Measurements from ENCODE around the gene PGAP6. TPM values are rescaled to one million over a fixed set of nuclear protein-coding genes. Genes with fewer than 3 reads are reported as not detected.
A peak's percentile ranks its signal among the peaks of the same experiment; 100 is the strongest.
"Not testable (repeated sequence)": the region's sequence is repeated elsewhere in the genome, so short reads cannot be mapped to it uniquely, and the experiment has no call there.

The PGAP6 gene
- polyA plus RNA-seq, 4 donors = 48.1 to 76.6 (median 64.9) TPM

- FAIRE-seq; H3K4me1 ChIP-seq (ENCODE audit: control insufficient read depth in 3 of 3, insufficient read depth in 2 of 3, low read depth in 1 of 3, low read length in 2 of 3); H3K27ac ChIP-seq (ENCODE audit: low read depth in 1 of 3, low read length in 2 of 3); H3K4me3 ChIP-seq (ENCODE audit: low read depth in 1 of 3, low read length in 3 of 3); DNase-seq; H3K27me3 ChIP-seq (ENCODE audit: control insufficient read depth in 3 of 3, insufficient read depth in 3 of 3, low read length in 3 of 3); H3K9me3 ChIP-seq (ENCODE audit: control insufficient read depth in 2 of 2, insufficient read depth in 1 of 2, low read depth in 1 of 2, low read length in 1 of 2): not testable (repeated sequence)
- WGBS, 3 donors = 68 to 90% (median 70%) methylated on average over 4 to 24 of the region's 24 CpGs
- peaks cover 0 to 20% (median 1%) of the 10 kb centered on the region in 3 donors for H3K36me3 ChIP-seq (ENCODE audit: control insufficient read depth in 3 of 3, insufficient read depth in 2 of 3, low read depth in 1 of 3, low read length in 3 of 3)
Observed at GRCh38 chr16:362702-362999, 19.1 kb downstream of the PGAP6 start.

- no peak overlapping the region for H3K4me3 ChIP-seq (ENCODE audit: low read depth in 1 of 3, low read length in 3 of 3)
- H3K27me3 ChIP-seq (ENCODE audit: control insufficient read depth in 3 of 3, insufficient read depth in 3 of 3, low read length in 3 of 3) = peaks cover 0 to 10% (median 0%) of the 10 kb centered on the region in 3 donors
- H3K36me3 ChIP-seq (ENCODE audit: control insufficient read depth in 3 of 3, insufficient read depth in 2 of 3, low read depth in 1 of 3, low read length in 3 of 3) = peaks cover 0 to 14% (median 0%) of the 10 kb centered on the region in 3 donors
- DNase-seq (peak; percentile 80 to 84), FAIRE-seq (no peak)
- WGBS, 3 donors = 12 to 32% (median 27%) methylated on average over 26 to 30 of the region's 30 CpGs
- no peaks in the 10 kb centered on the region for H3K9me3 ChIP-seq (ENCODE audit: control insufficient read depth in 2 of 2, insufficient read depth in 1 of 2, low read depth in 1 of 2, low read length in 1 of 2)
- H3K27ac ChIP-seq (ENCODE audit: low read depth in 1 of 3, low read length in 2 of 3) = no peak overlapping the region
- H3K4me1 ChIP-seq (ENCODE audit: control insufficient read depth in 3 of 3, insufficient read depth in 2 of 3, low read depth in 1 of 3, low read length in 2 of 3) = peaks cover 0 to 6% (median 0%) of the 10 kb centered on the region in 3 donors
Observed at GRCh38 chr16:361872-362701, 19.7 kb downstream of the PGAP6 start.

GRCh38 chr16:361341-361871 lies 20.4 kb downstream of the PGAP6 start:
- 78 to 89% (median 88%) methylated on average over 24 to 30 of the region's 30 CpGs for WGBS, 3 donors
- Histone ChIP-seq H3K4me3 (ENCODE audit: low read depth in 1 of 3, low read length in 3 of 3) (no peak overlapping the region), H3K27ac (ENCODE audit: low read depth in 1 of 3, low read length in 2 of 3) (no peak overlapping the region), H3K36me3 (ENCODE audit: control insufficient read depth in 3 of 3, insufficient read depth in 2 of 3, low read depth in 1 of 3, low read length in 3 of 3) (peaks cover 0 to 8% (median 0%) of the 10 kb centered on the region in 3 donors), H3K9me3 (ENCODE audit: control insufficient read depth in 2 of 2, insufficient read depth in 1 of 2, low read depth in 1 of 2, low read length in 1 of 2) (no peaks in the 10 kb centered on the region), H3K4me1 (ENCODE audit: control insufficient read depth in 3 of 3, insufficient read depth in 2 of 3, low read depth in 1 of 3, low read length in 2 of 3) (peaks cover 0 to 6% (median 0%) of the 10 kb centered on the region in 3 donors), H3K27me3 (ENCODE audit: control insufficient read depth in 3 of 3, insufficient read depth in 3 of 3, low read length in 3 of 3) (peaks cover 0 to 10% (median 0%) of the 10 kb centered on the region in 3 donors)
- no peak for FAIRE-seq
- no peak for DNase-seq

- H3K9me3 ChIP-seq (ENCODE audit: control insufficient read depth in 2 of 2, insufficient read depth in 1 of 2, low read depth in 1 of 2, low read length in 1 of 2) = no peaks in the 10 kb centered on the region
- DNase-seq (no peak), FAIRE-seq (no peak)
- H3K36me3 ChIP-seq (ENCODE audit: control insufficient read depth in 3 of 3, insufficient read depth in 2 of 3, low read depth in 1 of 3, low read length in 3 of 3) = peaks cover 0 to 2% (median 0%) of the 10 kb centered on the region in 3 donors
- H3K4me3 ChIP-seq (ENCODE audit: low read depth in 1 of 3, low read length in 3 of 3) = no peak overlapping the region
- 89 to 94% (median 91%) methylated on average over 47 of the region's 47 CpGs for WGBS, 3 donors
- no peak overlapping the region for H3K27ac ChIP-seq (ENCODE audit: low read depth in 1 of 3, low read length in 2 of 3)
- peaks cover 0 to 10% (median 0%) of the 10 kb centered on the region in 3 donors for H3K27me3 ChIP-seq (ENCODE audit: control insufficient read depth in 3 of 3, insufficient read depth in 3 of 3, low read length in 3 of 3)
- peaks cover 0 to 6% (median 0%) of the 10 kb centered on the region in 3 donors for H3K4me1 ChIP-seq (ENCODE audit: control insufficient read depth in 3 of 3, insufficient read depth in 2 of 3, low read depth in 1 of 3, low read length in 2 of 3)
Observed at GRCh38 chr16:360698-361336, 21.0 kb downstream of the PGAP6 start.

- Histone ChIP-seq H3K27me3 (ENCODE audit: control insufficient read depth in 3 of 3, insufficient read depth in 3 of 3, low read length in 3 of 3) (peaks cover 0 to 10% (median 0%) of the 10 kb centered on the region in 3 donors), H3K4me3 (ENCODE audit: low read depth in 1 of 3, low read length in 3 of 3) (no peak overlapping the region), H3K36me3 (ENCODE audit: control insufficient read depth in 3 of 3, insufficient read depth in 2 of 3, low read depth in 1 of 3, low read length in 3 of 3) (peaks cover 0 to 2% (median 0%) of the 10 kb centered on the region in 3 donors), H3K9me3 (ENCODE audit: control insufficient read depth in 2 of 2, insufficient read depth in 1 of 2, low read depth in 1 of 2, low read length in 1 of 2) (no peaks in the 10 kb centered on the region), H3K27ac (ENCODE audit: low read depth in 1 of 3, low read length in 2 of 3) (no peak overlapping the region), H3K4me1 (ENCODE audit: control insufficient read depth in 3 of 3, insufficient read depth in 2 of 3, low read depth in 1 of 3, low read length in 2 of 3) (peaks cover 0 to 6% (median 0%) of the 10 kb centered on the region in 3 donors)
- FAIRE-seq (no peak), DNase-seq (no peak)
- 88 to 91% (median 89%) methylated on average over 42 to 47 of the region's 47 CpGs for WGBS, 3 donors
Observed at GRCh38 chr16:359871-360697, 21.7 kb downstream of the PGAP6 start.

- Histone ChIP-seq H3K4me1 (ENCODE audit: control insufficient read depth in 3 of 3, insufficient read depth in 2 of 3, low read depth in 1 of 3, low read length in 2 of 3) (peaks cover 0 to 6% (median 0%) of the 10 kb centered on the region in 3 donors), H3K27me3 (ENCODE audit: control insufficient read depth in 3 of 3, insufficient read depth in 3 of 3, low read length in 3 of 3) (peaks cover 0 to 4% (median 0%) of the 10 kb centered on the region in 3 donors), H3K4me3 (ENCODE audit: low read depth in 1 of 3, low read length in 3 of 3) (no peak overlapping the region), H3K27ac (ENCODE audit: low read depth in 1 of 3, low read length in 2 of 3) (no peak overlapping the region), H3K9me3 (ENCODE audit: control insufficient read depth in 2 of 2, insufficient read depth in 1 of 2, low read depth in 1 of 2, low read length in 1 of 2) (no peaks in the 10 kb centered on the region), H3K36me3 (ENCODE audit: control insufficient read depth in 3 of 3, insufficient read depth in 2 of 3, low read depth in 1 of 3, low read length in 3 of 3) (peaks cover 0 to 2% (median 0%) of the 10 kb centered on the region in 3 donors)
- no peak for FAIRE-seq
- WGBS, 3 donors = 58 to 68% (median 63%) methylated on average over 19 of the region's 19 CpGs
- DNase-seq = no peak
Observed at GRCh38 chr16:359067-359763, 22.6 kb downstream of the PGAP6 start.

GRCh38 chr16:356741-357140 lies 25.0 kb downstream of the PGAP6 start:
- Histone ChIP-seq H3K4me3 (ENCODE audit: low read depth in 1 of 3, low read length in 3 of 3) (no peak overlapping the region), H3K27ac (ENCODE audit: low read depth in 1 of 3, low read length in 2 of 3) (no peak overlapping the region), H3K36me3 (ENCODE audit: control insufficient read depth in 3 of 3, insufficient read depth in 2 of 3, low read depth in 1 of 3, low read length in 3 of 3) (no peaks in the 10 kb centered on the region), H3K9me3 (ENCODE audit: control insufficient read depth in 2 of 2, insufficient read depth in 1 of 2, low read depth in 1 of 2, low read length in 1 of 2) (no peaks in the 10 kb centered on the region), H3K27me3 (ENCODE audit: control insufficient read depth in 3 of 3, insufficient read depth in 3 of 3, low read length in 3 of 3) (no peaks in the 10 kb centered on the region), H3K4me1 (ENCODE audit: control insufficient read depth in 3 of 3, insufficient read depth in 2 of 3, low read depth in 1 of 3, low read length in 2 of 3) (peaks cover 0 to 11% (median 0%) of the 10 kb centered on the region in 3 donors)
- 73 to 89% (median 79%) methylated on average over 7 to 12 of the region's 12 CpGs for WGBS, 3 donors
- DNase-seq = no peak
- no peak for FAIRE-seq

Measured in small intestine (tissue), 7 donors.